GM13976 (cell line): ENCODE results near the gene SPOCK1.
"Not testable (repeated sequence)": the region's sequence is repeated elsewhere in the genome, so short reads cannot be mapped to it uniquely, and the experiment has no call there.

Source experiments
- DNase-seq: peaks from one replicate; pipeline ENCODE4 v3.0.0; 2012; ENCODE audit warnings: low spot score
- in situ Hi-C: fragments of 300-500 bp; cut with MboI; formaldehyde crosslinking; loops from one replicate; pipeline ENCODE4 v1.12.0; 2022; ENCODE audit warnings: low sequenced_read_pairs, mixed read lengths, inconsistent platforms; ENCODE audit not compliant: unreplicated experiment
- TF ChIP-seq, protein P1 (sequence below): IDR thresholded peaks from 2 replicates; pipeline ENCODE4 v1.5.1; 2012; ENCODE audit warnings: borderline replicate concordance, mild to moderate bottlenecking; ENCODE audit not compliant: insufficient read depth; ENCODE audit errors: extremely low read depth, missing control alignments, control extremely low read depth

Gene SPOCK1

GRCh38 chr5:137236849-137237507, 262.1 kb downstream of the SPOCK1 start:
- in situ Hi-C loops: no loop called here
- DNase-seq: no peak

DNA sequence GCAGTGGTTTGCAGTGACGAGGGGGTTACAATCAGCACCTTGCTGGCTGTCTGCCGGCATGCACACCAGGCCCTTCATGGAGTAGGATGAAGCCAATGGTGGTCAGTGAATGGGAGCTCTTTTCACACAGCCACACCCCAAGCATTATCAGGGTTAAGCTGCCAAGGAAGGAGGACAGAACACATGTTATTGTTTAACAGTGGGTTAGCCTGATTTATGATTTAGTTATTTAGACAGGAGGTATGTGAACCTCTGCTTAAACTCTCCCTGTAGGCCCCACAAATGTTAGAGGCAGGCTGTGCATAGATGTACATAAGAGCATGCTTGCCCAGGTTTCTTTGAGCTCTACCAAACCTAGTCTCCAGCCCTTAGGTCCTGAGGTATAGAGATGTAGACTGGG, 262.9 kb downstream of the SPOCK1 start:
- in situ Hi-C loops: no loop called here
- DNase-seq: no peak
- TF ChIP-seq, protein P1, sequence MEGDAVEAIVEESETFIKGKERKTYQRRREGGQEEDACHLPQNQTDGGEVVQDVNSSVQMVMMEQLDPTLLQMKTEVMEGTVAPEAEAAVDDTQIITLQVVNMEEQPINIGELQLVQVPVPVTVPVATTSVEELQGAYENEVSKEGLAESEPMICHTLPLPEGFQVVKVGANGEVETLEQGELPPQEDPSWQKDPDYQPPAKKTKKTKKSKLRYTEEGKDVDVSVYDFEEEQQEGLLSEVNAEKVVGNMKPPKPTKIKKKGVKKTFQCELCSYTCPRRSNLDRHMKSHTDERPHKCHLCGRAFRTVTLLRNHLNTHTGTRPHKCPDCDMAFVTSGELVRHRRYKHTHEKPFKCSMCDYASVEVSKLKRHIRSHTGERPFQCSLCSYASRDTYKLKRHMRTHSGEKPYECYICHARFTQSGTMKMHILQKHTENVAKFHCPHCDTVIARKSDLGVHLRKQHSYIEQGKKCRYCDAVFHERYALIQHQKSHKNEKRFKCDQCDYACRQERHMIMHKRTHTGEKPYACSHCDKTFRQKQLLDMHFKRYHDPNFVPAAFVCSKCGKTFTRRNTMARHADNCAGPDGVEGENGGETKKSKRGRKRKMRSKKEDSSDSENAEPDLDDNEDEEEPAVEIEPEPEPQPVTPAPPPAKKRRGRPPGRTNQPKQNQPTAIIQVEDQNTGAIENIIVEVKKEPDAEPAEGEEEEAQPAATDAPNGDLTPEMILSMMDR: no peak

More at GRCh38 chr5:137236849-137237507, 262.1 kb downstream of the SPOCK1 start:
- TF ChIP-seq, protein P1: no peak

DNA sequence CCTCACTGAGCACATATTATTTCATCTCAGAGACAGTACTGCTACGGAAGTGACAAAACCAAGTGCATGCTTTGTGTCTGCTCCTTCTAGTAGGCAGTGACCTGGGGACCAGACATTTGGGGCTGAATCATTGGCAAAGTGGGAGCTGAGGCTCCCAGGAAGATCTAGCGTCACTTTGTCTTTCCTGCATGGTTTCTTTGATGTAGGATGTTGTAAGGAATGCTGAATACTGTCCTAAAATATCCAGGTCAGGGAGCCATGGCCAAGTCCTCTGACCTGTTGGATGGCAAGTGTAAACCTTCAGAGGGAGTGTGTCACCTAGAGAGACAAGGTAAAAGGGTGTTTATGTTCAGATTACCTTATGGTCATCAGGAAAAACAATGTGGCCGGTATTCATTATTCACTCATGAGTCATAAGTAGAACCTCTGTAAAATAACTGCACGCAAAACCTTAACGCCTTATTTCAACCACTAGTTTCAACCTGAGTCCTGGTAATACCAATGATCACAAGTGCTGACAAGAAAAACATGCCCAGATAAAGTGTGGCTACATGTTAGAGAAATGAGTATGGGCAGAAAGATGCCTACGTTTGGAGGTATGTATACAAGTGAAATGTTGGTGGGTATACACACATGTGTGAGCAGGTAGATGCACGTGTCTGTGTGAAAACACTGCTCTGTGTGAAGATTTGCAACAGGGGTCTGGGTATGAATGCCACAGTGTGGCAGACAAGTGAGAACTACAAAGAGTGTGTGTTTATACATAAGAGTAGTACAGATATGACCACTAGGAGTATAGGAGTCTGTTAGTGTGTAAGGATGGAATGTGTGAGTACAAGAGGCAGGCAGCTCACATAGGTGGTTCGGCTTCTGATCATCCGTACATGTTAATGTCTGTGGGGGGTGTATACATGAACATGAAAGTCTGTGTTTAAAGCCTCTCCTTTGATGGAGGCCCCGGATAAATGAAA, 263.9 kb downstream of the SPOCK1 start:
- TF ChIP-seq, protein P1: no peak
- in situ Hi-C loops: no loop called here
- DNase-seq: no peak

GRCh38 chr5:137233726-137234125, 265.4 kb downstream of the SPOCK1 start:
- TF ChIP-seq, protein P1: no peak
- no peak for DNase-seq
- in situ Hi-C loops: no loop called here

- in situ Hi-C loops, DNase-seq: not testable (repeated sequence)
Observed at GRCh38 chr5:137233304-137233703, 265.8 kb downstream of the SPOCK1 start.

DNA sequence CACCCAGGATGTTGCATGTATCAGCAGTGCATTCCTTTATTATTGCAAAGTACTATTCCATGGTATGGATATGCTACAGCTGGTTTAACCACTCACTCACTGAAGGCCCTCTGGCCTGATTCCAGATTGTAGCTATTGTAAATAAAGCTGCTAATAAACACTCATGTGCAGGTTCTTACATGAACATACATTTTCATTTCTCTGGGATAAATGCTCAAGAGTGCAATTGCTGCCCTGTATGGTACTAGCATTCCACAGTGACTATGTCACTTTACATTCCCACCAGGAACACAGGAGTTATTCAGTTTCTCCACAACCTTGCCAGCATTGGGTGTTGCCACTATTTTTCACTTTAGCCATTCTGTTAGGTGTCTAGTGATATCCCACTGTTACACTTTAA, 267.6 kb downstream of the SPOCK1 start:
- DNase-seq: no peak
- TF ChIP-seq, protein P1: no peak
- in situ Hi-C loops: no loop called here

GRCh38 chr5:137228816-137229215, 270.3 kb downstream of the SPOCK1 start:
- in situ Hi-C loops: no loop called here
- TF ChIP-seq, protein P1: no peak
- DNase-seq: no peak
